ENCODE measurements around the gene CLEC12A.
"Not testable (repeated sequence)": the region's sequence is repeated elsewhere in the genome, so short reads cannot be mapped to it uniquely, and the experiment has no call there.

The CLEC12A gene

DNA sequence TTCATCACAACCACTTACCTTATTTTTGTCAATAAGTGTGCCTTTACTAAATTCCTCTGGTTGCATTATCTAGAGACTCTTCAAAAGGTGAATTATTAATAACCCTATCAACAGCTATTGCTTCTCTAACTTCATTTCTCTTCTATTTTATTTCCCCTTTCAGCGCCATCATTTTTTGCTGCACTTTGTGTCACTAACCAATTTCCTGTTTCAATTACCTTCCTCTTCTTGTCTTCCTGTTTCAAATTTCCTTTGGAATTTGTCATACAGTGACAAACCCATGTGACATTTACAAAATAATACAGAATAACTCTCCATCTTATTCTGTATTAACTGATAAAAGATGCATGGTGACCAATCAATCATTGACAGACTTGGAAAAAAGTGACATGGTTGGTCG is 26.8 kb upstream of the CLEC12A start:
- TF ChIP-seq, protein P1, sequence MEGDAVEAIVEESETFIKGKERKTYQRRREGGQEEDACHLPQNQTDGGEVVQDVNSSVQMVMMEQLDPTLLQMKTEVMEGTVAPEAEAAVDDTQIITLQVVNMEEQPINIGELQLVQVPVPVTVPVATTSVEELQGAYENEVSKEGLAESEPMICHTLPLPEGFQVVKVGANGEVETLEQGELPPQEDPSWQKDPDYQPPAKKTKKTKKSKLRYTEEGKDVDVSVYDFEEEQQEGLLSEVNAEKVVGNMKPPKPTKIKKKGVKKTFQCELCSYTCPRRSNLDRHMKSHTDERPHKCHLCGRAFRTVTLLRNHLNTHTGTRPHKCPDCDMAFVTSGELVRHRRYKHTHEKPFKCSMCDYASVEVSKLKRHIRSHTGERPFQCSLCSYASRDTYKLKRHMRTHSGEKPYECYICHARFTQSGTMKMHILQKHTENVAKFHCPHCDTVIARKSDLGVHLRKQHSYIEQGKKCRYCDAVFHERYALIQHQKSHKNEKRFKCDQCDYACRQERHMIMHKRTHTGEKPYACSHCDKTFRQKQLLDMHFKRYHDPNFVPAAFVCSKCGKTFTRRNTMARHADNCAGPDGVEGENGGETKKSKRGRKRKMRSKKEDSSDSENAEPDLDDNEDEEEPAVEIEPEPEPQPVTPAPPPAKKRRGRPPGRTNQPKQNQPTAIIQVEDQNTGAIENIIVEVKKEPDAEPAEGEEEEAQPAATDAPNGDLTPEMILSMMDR (IDR thresholded peaks at IDR 0.05; ENCODE audit: insufficient read depth, low read depth, low read length, missing control alignments) = no peak
- H3K4me3 ChIP-seq (ENCODE audit: low read length) = no peak overlapping the region

DNA sequence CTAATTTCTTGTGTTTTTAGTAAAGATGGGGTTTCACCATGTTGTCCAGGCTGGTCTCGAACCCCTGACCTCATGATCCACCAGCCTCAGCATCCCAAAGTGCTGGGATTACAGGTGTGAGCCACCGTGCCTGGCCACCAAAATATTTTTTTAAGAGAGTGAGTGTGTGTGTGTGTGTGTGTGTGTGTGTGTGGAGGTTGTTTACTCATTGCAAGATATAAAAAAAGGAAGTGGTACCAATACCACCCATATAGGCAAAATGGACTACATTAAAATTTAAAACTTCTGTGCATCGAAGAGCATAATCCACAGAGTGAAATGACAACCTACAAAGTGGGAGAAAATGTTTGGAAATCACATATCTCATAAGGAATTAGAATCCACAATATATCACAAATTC is 23.5 kb upstream of the CLEC12A start:
- no peak for DNase-seq (ENCODE audit: low read depth)
- H3K4me3 ChIP-seq (ENCODE audit: low read length) = no peak overlapping the region
- TF ChIP-seq, protein P1 (IDR thresholded peaks at IDR 0.05; ENCODE audit: insufficient read depth, low read depth, low read length, missing control alignments) = no peak

More for the DNA sequence above, 26.8 kb upstream of the CLEC12A start:
- DNase-seq (ENCODE audit: low read depth) = no peak

DNA sequence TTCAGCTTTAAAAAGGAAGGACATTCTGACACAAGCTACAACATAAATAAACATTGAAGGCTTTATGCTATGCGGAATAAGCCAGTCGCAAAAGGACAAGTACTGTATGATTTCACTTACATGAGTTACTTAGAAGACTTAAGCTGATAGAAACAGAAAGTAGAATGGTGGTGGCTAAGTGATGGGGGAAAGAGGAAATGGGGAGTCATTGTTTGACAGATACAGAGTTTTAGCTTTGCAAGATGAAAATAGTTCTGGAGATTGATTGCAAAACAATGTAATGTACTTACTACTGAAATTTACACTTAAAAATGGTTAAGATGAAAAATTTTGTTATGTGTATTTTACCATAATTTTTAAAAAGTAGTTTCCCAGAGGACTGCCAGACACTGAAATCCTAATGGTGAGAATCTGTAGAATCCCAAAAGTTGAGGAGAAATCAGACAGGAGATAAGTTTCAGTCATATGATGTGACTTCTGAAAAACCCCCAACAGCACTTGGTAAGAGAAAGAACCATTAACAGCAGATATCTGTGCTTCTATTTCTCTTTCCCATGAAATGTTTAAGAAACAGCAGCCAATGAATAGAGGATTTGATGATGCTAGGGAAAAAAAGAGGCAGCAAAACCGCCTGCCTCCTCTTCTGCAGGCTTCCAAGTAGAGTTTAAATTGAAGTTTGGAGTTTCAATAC is 22.5 kb upstream of the CLEC12A start:
- no peak overlapping the region for H3K4me3 ChIP-seq (ENCODE audit: low read length)
- TF ChIP-seq, protein P1 (IDR thresholded peaks at IDR 0.05; ENCODE audit: insufficient read depth, low read depth, low read length, missing control alignments) = no peak
- DNase-seq (ENCODE audit: low read depth) = no peak

DNA sequence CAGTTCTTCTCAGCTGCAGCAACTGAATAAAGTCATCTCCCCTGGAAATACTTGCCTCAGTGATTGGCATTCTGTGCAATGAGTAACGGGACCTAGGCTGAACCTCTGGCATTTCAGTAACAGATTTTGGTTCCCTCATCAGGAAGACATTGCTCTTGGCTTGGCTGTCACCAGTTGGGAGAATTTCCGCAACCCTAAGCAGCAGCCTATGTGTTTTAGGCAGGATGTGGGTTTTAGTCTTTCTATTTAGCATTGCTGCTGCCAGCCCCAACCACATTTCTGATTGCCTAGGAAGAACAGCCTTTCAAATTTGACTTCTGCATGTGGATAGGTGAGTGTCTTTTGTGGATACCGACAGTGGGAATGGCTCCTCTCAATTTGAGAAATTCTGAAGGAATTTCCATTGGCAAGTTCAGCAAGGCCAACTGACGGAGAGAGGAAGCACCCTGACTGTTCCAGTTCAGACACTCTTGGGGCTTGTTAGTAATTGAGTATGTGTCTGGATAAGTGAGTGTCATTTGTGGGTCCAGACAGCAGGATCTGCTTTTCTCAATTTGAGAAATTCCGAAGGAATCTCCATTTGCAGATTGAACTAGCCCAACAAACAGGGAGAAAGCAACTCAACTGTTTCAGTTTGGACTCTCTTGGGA is 20.1 kb upstream of the CLEC12A start:
- TF ChIP-seq, protein P1 (IDR thresholded peaks at IDR 0.05; ENCODE audit: insufficient read depth, low read depth, low read length, missing control alignments) = no peak
- no peak overlapping the region for H3K4me3 ChIP-seq (ENCODE audit: low read length)
- DNase-seq (ENCODE audit: low read depth) = no peak

DNA sequence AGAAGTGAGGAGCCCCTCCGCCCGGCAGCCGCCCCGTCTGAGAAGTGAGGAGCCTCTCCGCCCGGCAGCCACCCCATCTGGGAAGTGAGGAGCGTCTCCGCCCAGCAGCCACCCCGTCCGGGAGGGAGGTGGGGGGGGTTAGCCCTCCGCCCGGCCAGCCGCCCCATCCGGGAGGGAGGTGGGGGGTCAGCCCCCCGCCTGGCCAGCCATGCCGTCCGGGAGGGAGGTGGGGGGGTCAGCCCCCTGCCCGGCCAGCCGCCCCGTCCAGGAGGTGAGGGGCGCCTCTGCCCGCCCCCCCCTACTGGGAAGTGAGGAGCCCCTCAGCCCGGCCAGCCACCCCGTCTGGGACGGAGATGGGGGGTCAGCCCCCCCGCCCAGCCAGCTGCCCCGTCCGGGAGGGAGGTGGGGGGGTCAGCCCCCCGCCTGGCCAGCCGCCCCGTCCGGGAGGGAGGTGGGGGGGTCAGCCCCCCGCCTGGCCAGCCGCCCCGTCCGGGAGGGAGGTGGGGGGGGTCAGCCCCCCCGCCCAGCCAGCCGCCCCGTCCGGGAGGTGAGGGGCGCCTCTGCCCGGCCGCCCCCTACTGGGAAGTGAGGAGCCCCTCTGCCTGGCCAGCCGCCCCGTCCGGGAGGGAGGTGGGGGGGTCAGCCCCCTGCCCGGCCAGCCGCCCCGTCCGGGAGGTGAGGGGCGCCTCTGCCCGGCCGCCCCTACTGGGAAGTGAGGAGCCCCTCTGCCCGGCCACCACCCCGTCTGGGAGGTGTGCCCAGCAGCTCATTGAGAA is 18.1 kb upstream of the CLEC12A start:
- not testable (repeated sequence) for H3K4me3 ChIP-seq (ENCODE audit: low read length); DNase-seq (ENCODE audit: low read depth)

DNA sequence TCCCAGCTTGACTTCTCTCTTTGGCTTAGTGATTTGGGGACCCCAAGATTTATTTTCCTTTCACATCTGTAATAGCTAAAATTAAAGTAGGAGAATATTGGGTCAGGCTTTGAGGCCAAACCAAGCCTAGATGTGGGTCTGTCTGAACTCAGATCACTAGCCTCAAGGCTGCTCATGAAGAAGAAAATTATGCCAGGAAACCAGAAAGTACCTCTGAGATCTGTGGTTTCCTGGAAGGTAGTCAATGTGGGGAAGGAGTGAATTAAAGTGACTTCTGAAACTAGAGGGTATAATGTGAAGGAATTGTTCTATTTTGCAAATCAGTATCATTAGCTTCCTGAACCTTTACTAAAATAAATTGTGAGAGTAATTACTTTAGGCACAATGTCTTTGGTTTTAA is 13.4 kb upstream of the CLEC12A start:
- no peak overlapping the region for H3K4me3 ChIP-seq (ENCODE audit: low read length)
- TF ChIP-seq, protein P1 (IDR thresholded peaks at IDR 0.05; ENCODE audit: insufficient read depth, low read depth, low read length, missing control alignments) = no peak
- no peak for DNase-seq (ENCODE audit: low read depth)

DNA sequence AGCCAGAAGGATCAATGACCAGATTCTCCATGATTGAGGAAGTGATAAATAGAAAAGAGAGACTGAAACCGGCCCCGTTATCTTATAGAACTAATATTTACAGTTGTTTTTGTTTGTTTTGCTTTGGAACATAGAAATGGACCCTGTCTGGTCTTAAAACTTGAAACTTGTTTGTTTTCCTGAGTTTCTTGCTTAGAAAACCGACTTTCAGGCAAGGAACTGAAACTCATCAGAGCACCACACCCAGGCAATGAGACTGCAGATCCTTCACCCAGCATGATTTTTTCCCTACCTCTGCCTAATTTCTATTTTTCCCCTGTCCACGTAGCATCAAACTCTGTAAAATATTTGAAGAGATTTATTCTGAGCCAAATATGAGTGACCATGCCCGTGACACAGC is 10.6 kb upstream of the CLEC12A start:
- DNase-seq (ENCODE audit: low read depth) = no peak
- TF ChIP-seq, protein P1 (IDR thresholded peaks at IDR 0.05; ENCODE audit: insufficient read depth, low read depth, low read length, missing control alignments) = no peak
- no peak overlapping the region for H3K4me3 ChIP-seq (ENCODE audit: low read length)

Data from epithelial cell of esophagus (primary cell).